Measurements from ENCODE around the gene CINP.
A peak's percentile ranks its signal among the peaks of the same experiment; 100 is the strongest.

Gene CINP

GRCh38 chr14:102362545-102363181 is at the start of gene CINP, which contains the start of gene TECPR2:
TSS of gene CINP (minus strand) at chr14:102362890. CDS start at chr14:102362851, 39 bp downstream.
TSS of gene TECPR2 (plus strand) at chr14:102362941. CDS start at chr14:102376722, 13,781 bp downstream.
- peak; percentile 77 to 88 for DNase-seq

- no peak for DNase-seq
Measured at GRCh38 chr14:102408724-102409123, 46.0 kb upstream of the CINP start.

GRCh38 chr14:102407258-102407657 is 44.6 kb upstream of the CINP start:
- no peak for DNase-seq

- DNase-seq, result no peak
Measured at GRCh38 chr14:102403028-102403427, 40.3 kb upstream of the CINP start.

- no peak for DNase-seq
Measured at GRCh38 chr14:102396521-102396920, 33.8 kb upstream of the CINP start.

GRCh38 chr14:102394717-102395375 is 32.2 kb upstream of the CINP start:
- DNase-seq, result no peak

GRCh38 chr14:102392506-102392905 is 29.8 kb upstream of the CINP start:
- DNase-seq, result peak; percentile 64 to 80

- DNase-seq, result no peak
Measured at GRCh38 chr14:102390064-102390855, 27.6 kb upstream of the CINP start.

GRCh38 chr14:102389246-102389645 is 26.6 kb upstream of the CINP start:
- no peak for DNase-seq

- no peak for DNase-seq
Measured at GRCh38 chr14:102387086-102387485, 24.4 kb upstream of the CINP start.

GRCh38 chr14:102378830-102379229 is 16.1 kb upstream of the CINP start:
- DNase-seq, result no peak

- no peak for DNase-seq
Measured at GRCh38 chr14:102377696-102378095, 15.0 kb upstream of the CINP start.

- no peak for DNase-seq
Measured at GRCh38 chr14:102375119-102375518, 12.4 kb upstream of the CINP start.

- DNase-seq, result no peak
Measured at GRCh38 chr14:102374264-102374663, 11.6 kb upstream of the CINP start.

- no peak for DNase-seq
Measured at GRCh38 chr14:102373110-102373509, 10.4 kb upstream of the CINP start.

GRCh38 chr14:102371361-102371760 is 8.7 kb upstream of the CINP start:
- DNase-seq, result no peak

GRCh38 chr14:102370305-102370809 is 7.7 kb upstream of the CINP start:
- no peak for DNase-seq

- peak in 1 of 2 experiments; percentile 6 for DNase-seq
Measured at GRCh38 chr14:102363182-102363943, 673 bp upstream of the CINP start.

- DNase-seq, result no peak
Measured at GRCh38 chr14:102362084-102362483, 606 bp downstream of the CINP start.

- DNase-seq, result no peak
Measured at GRCh38 chr14:102360388-102360787, 2.3 kb downstream of the CINP start.

- DNase-seq, result no peak
Measured at GRCh38 chr14:102359341-102359740, 3.3 kb downstream of the CINP start.

GRCh38 chr14:102356280-102356679 is 6.4 kb downstream of the CINP start:
- no peak for DNase-seq

GRCh38 chr14:102353126-102353619 is 9.5 kb downstream of the CINP start:
- no peak for DNase-seq
